Progenitor cell of endocrine pancreas (in vitro differentiated cells): Measurements from ENCODE around the gene DOCK9. TPM values are rescaled to one million over a fixed set of nuclear protein-coding genes. Genes with fewer than 3 reads are reported as not detected.

Source experiments
- DNase-seq: peaks from one replicate; pipeline ENCODE4 v3.0.0; 2021; ENCODE audit warnings: low spot score; ENCODE audit not compliant: unreplicated experiment
- H3K27ac Mint-ChIP-seq: 2 replicates; pipeline ENCODE4 v1.8.0; 2021; ENCODE audit warnings: mild to moderate bottlenecking, moderate library complexity, mixed read lengths
- H3K27me3 Mint-ChIP-seq: 2 replicates; pipeline ENCODE4 v1.8.0; 2021; ENCODE audit warnings: mixed read lengths
- H3K36me3 Mint-ChIP-seq: 2 replicates; pipeline ENCODE4 v1.8.0; 2022; ENCODE audit warnings: mixed read lengths; ENCODE audit not compliant: insufficient read depth
- H3K4me1 Mint-ChIP-seq: 2 replicates; pipeline ENCODE4 v1.8.0; 2021; ENCODE audit warnings: low read depth, mixed read lengths
- H3K4me3 Mint-ChIP-seq: 2 replicates; pipeline ENCODE4 v1.8.0; 2021; ENCODE audit warnings: low read depth, mild to moderate bottlenecking, moderate library complexity, mixed read lengths
- H3K9me3 Mint-ChIP-seq: 2 replicates; pipeline ENCODE4 v1.8.0; 2021; ENCODE audit warnings: low read depth, mixed read lengths
- CTCF ChIP-seq: fragments of 200-600 bp; sonication (generic); IDR thresholded peaks from one replicate; pipeline ENCODE4 v1.5.0; 2021; ENCODE audit warnings: antibody characterized with exemption, mild to moderate bottlenecking; ENCODE audit not compliant: unreplicated experiment
- total RNA-seq: library from RNA; stranded (reverse); gene quantifications from 2 replicates; pipeline ENCODE4 v1.2.1, GENCODE V29; 2021

The DOCK9 gene
- total RNA-seq, 1 donor from 2014 or later = 35.7 TPM

GRCh38 chr13:98967491-98967890, 10.4 kb downstream of the DOCK9 start:
- Mint-ChIP-seq H3K27me3 (peaks cover 8% of the 10 kb centered on the region), H3K4me3 (no peak overlapping the region), H3K4me1 (no peaks in the 10 kb centered on the region), H3K9me3 (no peaks in the 10 kb centered on the region), H3K36me3 (no peaks in the 10 kb centered on the region), H3K27ac (no peak overlapping the region)
- TF ChIP-seq CTCF = no peak
- DNase-seq = no peak

- no peak overlapping the region for H3K27ac Mint-ChIP-seq
- H3K27me3 Mint-ChIP-seq = peaks cover 8% of the 10 kb centered on the region
- DNase-seq = no peak
- no peaks in the 10 kb centered on the region for H3K4me1 Mint-ChIP-seq
- H3K36me3 Mint-ChIP-seq = no peaks in the 10 kb centered on the region
- H3K4me3 Mint-ChIP-seq = no peak overlapping the region
- H3K9me3 Mint-ChIP-seq = no peaks in the 10 kb centered on the region
- TF ChIP-seq CTCF = no peak
Measured at GRCh38 chr13:98966019-98966418, 11.8 kb downstream of the DOCK9 start.

GRCh38 chr13:98965325-98965724, 12.5 kb downstream of the DOCK9 start:
- H3K9me3 Mint-ChIP-seq = no peaks in the 10 kb centered on the region
- no peak overlapping the region for H3K4me3 Mint-ChIP-seq
- no peak overlapping the region for H3K27ac Mint-ChIP-seq
- no peak for TF ChIP-seq CTCF
- H3K27me3 Mint-ChIP-seq = peaks cover 8% of the 10 kb centered on the region
- H3K4me1 Mint-ChIP-seq = no peaks in the 10 kb centered on the region
- no peaks in the 10 kb centered on the region for H3K36me3 Mint-ChIP-seq
- no peak for DNase-seq

- no peak overlapping the region for H3K4me3 Mint-ChIP-seq
- H3K27me3 Mint-ChIP-seq = peaks cover 7% of the 10 kb centered on the region
- peaks cover 3% of the 10 kb centered on the region for H3K4me1 Mint-ChIP-seq
- no peak for TF ChIP-seq CTCF
- H3K36me3 Mint-ChIP-seq = no peaks in the 10 kb centered on the region
- H3K9me3 Mint-ChIP-seq = no peaks in the 10 kb centered on the region
- H3K27ac Mint-ChIP-seq = no peak overlapping the region
- DNase-seq = no peak
Measured at GRCh38 chr13:98963917-98964316, 13.9 kb downstream of the DOCK9 start.

- Mint-ChIP-seq H3K4me1 (peaks cover 3% of the 10 kb centered on the region), H3K36me3 (no peaks in the 10 kb centered on the region), H3K9me3 (no peaks in the 10 kb centered on the region), H3K27ac (no peak overlapping the region), H3K27me3 (peaks cover 7% of the 10 kb centered on the region), H3K4me3 (no peak overlapping the region)
- no peak for DNase-seq
- no peak for TF ChIP-seq CTCF
Measured at GRCh38 chr13:98962901-98963590, 14.8 kb downstream of the DOCK9 start.
